MM.1S (cell line): Measurements from ENCODE around the gene RABEP2.

Source experiments
- EZH2 ChIP-seq: fragments of 300-600 bp; sonication (generic); optimal IDR thresholded peaks from 2 replicates; pipeline ENCODE3; 2017; ENCODE audit warnings: low read depth, mild to moderate bottlenecking, antibody characterized with exemption, low read length, mixed read lengths
- EZH2phosphoT487 ChIP-seq: fragments of 300-600 bp; sonication (generic); IDR thresholded peaks from 2 replicates; pipeline ENCODE4 v1.6.1; 2018; ENCODE audit warnings: antibody characterized with exemption, low read length
- TF ChIP-seq, protein P1 (sequence below): fragments of 300-600 bp; sonication (generic); IDR thresholded peaks from 2 replicates; pipeline ENCODE4 v1.5.1; 2016; ENCODE audit warnings: antibody characterized with exemption, low read length, mixed read lengths

DNA sequence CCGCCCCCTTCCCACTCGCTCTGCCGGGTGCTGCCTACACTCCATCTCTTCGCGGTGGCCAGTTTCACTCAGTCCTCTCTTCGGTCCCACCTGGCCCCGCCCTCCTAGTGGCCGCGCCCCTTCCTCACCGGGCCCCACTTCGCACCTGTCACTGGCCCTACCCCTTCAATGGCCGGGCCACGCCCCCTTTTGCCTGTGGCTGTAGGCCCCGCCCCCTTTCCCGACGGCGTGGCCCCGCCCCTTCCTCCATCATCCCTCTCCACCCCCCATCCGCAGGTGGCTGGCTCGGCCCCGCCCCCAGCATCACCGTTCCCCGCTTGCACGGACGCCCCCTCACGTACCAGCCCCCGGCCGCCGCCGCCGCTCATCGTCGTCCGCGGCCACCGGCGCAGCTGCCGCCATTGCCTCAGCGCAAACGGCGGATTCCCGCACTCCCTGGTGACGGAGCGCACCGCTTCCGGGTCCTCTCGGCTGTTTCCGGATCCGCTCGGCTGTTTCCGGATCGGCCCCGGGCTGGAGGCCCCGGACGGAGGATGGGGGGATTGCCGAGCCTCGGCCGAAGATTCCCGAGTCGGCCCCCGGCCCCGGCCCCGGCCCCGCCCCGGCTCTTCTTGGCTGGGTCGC, at the start of gene RABEP2:
- TF ChIP-seq EZH2phosphoT487 (no peak), EZH2 (no peak)
- TF ChIP-seq, protein P1, sequence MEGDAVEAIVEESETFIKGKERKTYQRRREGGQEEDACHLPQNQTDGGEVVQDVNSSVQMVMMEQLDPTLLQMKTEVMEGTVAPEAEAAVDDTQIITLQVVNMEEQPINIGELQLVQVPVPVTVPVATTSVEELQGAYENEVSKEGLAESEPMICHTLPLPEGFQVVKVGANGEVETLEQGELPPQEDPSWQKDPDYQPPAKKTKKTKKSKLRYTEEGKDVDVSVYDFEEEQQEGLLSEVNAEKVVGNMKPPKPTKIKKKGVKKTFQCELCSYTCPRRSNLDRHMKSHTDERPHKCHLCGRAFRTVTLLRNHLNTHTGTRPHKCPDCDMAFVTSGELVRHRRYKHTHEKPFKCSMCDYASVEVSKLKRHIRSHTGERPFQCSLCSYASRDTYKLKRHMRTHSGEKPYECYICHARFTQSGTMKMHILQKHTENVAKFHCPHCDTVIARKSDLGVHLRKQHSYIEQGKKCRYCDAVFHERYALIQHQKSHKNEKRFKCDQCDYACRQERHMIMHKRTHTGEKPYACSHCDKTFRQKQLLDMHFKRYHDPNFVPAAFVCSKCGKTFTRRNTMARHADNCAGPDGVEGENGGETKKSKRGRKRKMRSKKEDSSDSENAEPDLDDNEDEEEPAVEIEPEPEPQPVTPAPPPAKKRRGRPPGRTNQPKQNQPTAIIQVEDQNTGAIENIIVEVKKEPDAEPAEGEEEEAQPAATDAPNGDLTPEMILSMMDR = no peak
